GM18508 (cell line): ENCODE measurements around the gene FZD1.

ENCODE experiments used
- ATAC-seq: cut with Tn5 transposase; IDR thresholded peaks from one replicate; pipeline ENCODE4 v1.9.1; 2021; ENCODE audit warnings: moderate number of reproducible peaks; ENCODE audit not compliant: insufficient read depth, unreplicated experiment

FZD1 gene

GRCh38 chr7:91263384-91264045 lies 718 bp upstream of the FZD1 start:
- no peak for ATAC-seq

- ATAC-seq, result peak; percentile 19
These were observed 870 bp downstream of the FZD1 start for GRCh38 chr7:91264924-91265681.

- no peak for ATAC-seq
These were observed 1.4 kb downstream of the FZD1 start for GRCh38 chr7:91265693-91266066.

GRCh38 chr7:91266067-91266688 lies 1.9 kb downstream of the FZD1 start:
- ATAC-seq, result no peak

GRCh38 chr7:91266689-91267090 lies 2.5 kb downstream of the FZD1 start:
- no peak for ATAC-seq

- ATAC-seq, result no peak
These were observed 3.1 kb downstream of the FZD1 start for GRCh38 chr7:91267171-91267955.

- no peak for ATAC-seq
These were observed 6.1 kb downstream of the FZD1 start for GRCh38 chr7:91270372-91270771.

- ATAC-seq, result peak; percentile 93
These were observed 12.7 kb downstream of the FZD1 start for GRCh38 chr7:91276909-91277308.

- peak; percentile 48 for ATAC-seq
These were observed 16.0 kb downstream of the FZD1 start for GRCh38 chr7:91280185-91280584.

GRCh38 chr7:91280604-91281003 lies 16.4 kb downstream of the FZD1 start:
- ATAC-seq, result no peak

GRCh38 chr7:91285696-91286355 lies 21.6 kb downstream of the FZD1 start:
- no peak for ATAC-seq

GRCh38 chr7:91286432-91286831 lies 22.2 kb downstream of the FZD1 start:
- no peak for ATAC-seq

- ATAC-seq, result no peak
These were observed 23.3 kb downstream of the FZD1 start for GRCh38 chr7:91287371-91288084.

- no peak for ATAC-seq
These were observed 24.1 kb downstream of the FZD1 start for GRCh38 chr7:91288208-91288824.

GRCh38 chr7:91289633-91290254 lies 25.5 kb downstream of the FZD1 start:
- no peak for ATAC-seq

- ATAC-seq, result no peak
These were observed 27.1 kb downstream of the FZD1 start for GRCh38 chr7:91291302-91291701.

- ATAC-seq, result no peak
These were observed 27.7 kb downstream of the FZD1 start for GRCh38 chr7:91291902-91292301.

GRCh38 chr7:91292506-91292905 lies 28.3 kb downstream of the FZD1 start:
- ATAC-seq, result no peak

- no peak for ATAC-seq
These were observed 28.9 kb downstream of the FZD1 start for GRCh38 chr7:91293136-91293535.
